Right kidney (tissue), 1 donor: ENCODE measurements around the gene MAT2A.
A peak's percentile ranks its signal among the peaks of the same experiment; 100 is the strongest.
"Not testable (repeated sequence)": the region's sequence is repeated elsewhere in the genome, so short reads cannot be mapped to it uniquely, and the experiment has no call there.

Experiments used
- DNase-seq: peaks from one replicate; pipeline ENCODE4 v3.0.0-alpha.2; 2016

MAT2A gene

DNA sequence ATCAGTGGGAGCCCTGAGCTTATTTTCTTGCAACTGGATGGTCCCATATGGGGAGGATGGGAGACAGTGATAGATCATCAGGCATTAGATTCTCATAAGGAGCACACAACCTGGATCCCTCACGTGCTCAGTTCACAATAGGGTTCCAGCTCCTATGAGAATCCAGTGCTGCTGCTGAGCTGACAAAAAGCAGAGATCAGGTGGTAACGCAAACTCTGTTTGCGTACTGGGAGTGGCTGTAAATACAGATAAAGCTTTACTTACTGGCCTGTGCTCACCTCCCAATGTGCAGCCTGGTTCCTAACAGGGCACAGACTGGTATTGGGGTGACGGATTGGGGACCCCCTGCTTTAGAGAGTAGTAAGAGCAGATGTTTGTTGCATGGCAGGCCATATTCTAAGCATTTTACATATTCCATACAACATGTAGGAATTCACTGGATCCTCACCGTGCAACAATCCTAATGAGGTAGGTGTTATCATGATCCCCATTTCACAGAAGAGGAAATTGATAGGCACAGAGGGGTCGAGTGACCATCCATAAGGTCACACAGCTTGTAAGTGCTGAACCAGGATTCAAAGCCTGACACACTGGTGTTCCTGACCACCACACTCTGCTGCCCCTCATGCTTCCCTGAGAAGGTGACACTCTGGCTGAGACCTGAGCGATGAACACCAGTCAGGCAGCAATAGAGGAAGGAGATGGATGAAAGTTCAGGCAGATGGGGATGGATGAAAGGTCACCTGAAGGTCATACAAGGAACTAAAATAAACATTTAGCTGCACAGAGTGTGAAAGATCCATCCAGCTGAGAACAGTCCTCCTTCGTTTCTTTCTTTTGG lies 15.7 kb upstream of the MAT2A start:
- DNase-seq = no peak

DNA sequence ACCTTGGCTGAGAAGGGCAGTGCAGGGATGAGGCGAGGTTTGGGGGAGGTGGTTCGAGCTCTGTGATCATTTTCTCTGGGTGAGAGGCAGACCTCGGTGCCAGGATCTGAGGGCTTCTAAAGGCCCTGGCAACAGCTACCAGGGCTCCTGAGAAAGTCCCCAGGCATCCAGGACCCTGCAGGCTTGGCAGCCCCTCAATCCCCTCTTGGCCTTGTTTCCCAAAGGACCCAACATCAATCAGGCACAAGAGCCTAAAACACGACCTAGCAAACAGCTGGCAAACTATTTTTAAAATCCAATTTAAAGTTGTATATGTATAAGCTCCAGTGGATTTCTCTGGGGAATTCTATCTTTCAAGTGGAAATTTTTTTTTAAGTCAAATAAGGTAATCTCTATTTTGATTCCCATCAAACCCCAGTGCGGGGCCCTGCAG lies 15.0 kb upstream of the MAT2A start:
- no peak for DNase-seq

- peak; percentile 47 for DNase-seq
These were observed 14.5 kb upstream of the MAT2A start for GRCh38 chr2:85524336-85524908.

- no peak for DNase-seq
These were observed 13.9 kb upstream of the MAT2A start for GRCh38 chr2:85525029-85525428.

DNA sequence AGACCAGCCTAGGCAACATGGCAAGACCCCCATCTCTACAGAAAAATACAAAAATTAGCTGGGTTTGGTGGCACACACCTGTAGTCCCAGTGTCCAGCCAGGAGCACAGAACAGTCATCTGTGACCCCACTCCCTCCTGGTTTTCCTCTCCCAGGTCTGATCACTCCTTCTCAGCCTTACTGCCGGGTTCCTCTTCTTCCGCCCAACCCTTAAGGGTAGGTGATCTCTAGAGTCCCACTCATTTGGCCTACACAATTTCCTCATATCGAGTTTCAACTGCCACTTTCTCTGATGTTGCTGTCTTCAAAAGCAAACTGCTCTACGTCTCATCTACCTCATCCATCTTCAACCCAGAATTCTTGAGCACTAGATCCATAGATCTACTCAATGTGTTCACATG lies 13.4 kb upstream of the MAT2A start:
- DNase-seq = no peak

GRCh38 chr2:85527787-85528186 lies 11.2 kb upstream of the MAT2A start:
- DNase-seq = no peak

DNA sequence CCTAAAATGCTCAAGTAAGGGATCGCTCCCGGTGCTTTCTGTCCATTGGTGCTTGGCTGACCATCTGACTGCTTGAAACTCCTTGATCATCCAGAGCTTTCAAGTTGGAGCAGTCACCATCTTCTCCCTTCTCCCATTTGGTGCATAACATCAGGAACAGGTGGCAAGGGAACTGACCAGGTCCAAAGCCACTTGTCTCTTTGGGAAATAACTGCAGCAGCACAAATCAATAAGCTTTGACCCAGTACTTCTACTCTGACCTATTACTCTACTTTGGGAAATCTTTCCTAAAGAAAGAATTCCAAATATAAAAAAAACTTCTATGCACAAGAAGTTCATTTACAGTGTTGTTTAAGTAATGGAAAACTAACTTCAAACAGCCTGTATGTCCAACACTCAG lies 10.6 kb upstream of the MAT2A start:
- no peak for DNase-seq

DNA sequence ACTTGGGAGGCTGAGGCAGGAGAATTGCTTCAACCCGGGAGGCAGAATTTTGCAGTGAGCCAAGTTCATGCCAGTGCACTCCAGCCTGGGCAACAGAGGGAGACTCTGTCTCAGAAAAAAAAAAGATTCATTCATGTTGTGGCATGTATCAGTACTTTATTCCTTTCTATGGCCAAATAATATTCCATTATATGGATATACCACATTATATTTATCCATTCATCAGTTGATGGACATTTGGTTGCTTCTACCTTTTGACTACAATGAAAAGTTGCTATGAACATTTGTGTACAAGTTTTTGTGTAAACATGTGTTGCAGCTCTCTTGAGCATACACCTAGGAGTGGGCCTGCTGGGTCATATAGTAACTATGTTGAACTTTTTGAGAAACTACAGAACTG lies 9.2 kb upstream of the MAT2A start:
- no peak for DNase-seq

- no peak for DNase-seq
These were observed 7.4 kb upstream of the MAT2A start for GRCh38 chr2:85531589-85531988.

DNA sequence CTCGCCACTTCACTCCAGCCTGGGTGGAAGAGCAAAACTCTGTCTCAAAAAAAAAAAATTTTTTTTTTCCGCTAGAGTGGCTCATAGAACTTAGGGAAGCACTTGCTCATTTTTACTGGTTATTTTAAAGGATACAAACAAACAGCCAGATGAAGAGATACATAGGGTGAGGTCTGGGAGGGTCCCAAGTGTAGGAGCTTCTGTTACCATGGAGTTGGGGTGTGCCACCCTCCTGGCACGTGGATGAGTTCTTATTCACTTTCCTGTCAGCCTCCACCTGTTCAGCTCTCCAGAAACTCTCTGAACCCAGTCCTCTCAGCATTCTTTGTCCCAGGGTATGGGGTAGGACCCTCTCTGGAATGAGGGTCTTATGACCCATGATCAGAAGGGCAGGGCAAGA lies 4.9 kb upstream of the MAT2A start:
- DNase-seq = no peak

GRCh38 chr2:85534881-85535280 lies 4.1 kb upstream of the MAT2A start:
- no peak for DNase-seq

- no peak for DNase-seq
These were observed 2.5 kb upstream of the MAT2A start for GRCh38 chr2:85536479-85536878.

GRCh38 chr2:85537600-85538506 lies 1.1 kb upstream of the MAT2A start:
- peak; percentile 84 for DNase-seq

DNA sequence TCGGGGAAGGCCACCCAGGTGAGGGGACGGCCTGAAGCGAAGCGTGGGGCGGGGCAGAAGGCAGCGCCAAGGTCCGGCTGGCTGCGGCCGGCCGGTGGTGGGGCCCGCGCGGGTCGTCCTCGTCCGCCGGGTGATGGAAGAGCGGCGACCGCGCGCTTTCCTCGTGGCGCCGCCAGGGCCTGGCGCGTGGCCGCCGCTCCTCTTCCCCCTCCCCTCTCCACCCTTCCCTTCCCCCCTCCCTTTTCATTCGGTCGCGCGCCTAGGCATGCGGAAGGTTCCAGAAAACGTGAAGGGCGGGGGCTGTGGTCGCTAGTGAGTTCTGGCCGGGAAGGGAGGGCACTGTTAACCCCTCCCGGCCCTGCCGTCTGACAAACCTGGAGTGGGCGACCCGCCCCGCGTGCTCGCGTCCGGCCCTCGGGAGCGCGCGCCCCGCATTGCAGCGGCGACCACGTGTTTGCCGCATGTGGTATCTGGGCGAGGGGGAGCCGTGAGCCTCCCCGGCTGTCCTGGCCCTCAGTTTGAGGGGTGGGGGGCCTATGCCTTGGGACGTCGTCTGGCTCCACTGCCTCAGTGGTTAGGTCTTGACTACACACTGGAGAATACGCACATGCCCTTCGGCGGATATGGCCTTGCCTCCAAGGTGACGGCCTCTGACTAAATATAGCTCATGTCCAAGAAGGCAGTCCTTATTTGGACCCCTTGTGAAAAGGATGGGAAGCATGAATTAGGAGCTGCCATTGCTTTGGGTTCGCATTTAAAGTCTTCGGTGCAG lies 579 bp downstream of the MAT2A start:
- peak; percentile 84 for DNase-seq

DNA sequence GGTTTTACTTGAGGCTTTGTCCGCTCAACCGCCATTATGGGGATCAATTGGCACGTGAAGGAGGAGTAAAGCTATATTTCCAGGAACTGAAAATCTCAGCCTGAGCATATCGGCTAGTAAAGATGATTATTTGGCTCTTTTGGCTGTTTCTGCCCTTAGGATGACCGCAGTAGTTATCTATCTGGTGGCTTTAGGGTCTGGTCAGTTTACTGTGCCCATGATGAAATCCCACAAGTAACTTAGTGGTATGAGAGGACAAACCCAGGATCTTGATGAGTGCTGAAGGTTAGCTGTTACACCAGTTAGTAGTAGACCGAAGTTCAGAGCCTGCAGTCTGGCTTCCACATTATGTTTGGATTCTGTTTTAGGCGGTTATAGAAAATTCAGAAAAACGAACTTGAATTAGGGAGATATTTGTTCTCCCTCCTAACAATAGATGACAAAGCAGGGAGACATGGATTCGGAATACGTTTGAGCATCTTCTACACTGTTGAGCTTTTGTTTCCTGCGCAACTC lies 1.2 kb downstream of the MAT2A start:
- DNase-seq = peak; percentile 32

DNA sequence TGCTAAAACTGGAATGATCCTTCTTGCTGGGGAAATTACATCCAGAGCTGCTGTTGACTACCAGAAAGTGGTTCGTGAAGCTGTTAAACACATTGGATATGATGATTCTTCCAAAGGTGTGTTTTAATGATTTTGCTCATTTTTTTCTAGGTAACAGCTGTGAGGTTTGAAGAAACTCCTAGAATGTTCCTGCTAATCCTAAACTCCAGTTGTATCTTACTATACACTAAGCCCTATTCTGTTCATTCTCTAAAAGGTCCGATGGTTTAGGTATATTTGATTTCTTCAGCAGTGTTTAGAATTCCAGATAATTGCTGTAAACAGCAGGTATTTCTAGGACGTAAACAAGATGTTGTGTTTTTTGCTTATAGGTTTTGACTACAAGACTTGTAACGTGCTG lies 2.3 kb downstream of the MAT2A start:
- no peak for DNase-seq

DNA sequence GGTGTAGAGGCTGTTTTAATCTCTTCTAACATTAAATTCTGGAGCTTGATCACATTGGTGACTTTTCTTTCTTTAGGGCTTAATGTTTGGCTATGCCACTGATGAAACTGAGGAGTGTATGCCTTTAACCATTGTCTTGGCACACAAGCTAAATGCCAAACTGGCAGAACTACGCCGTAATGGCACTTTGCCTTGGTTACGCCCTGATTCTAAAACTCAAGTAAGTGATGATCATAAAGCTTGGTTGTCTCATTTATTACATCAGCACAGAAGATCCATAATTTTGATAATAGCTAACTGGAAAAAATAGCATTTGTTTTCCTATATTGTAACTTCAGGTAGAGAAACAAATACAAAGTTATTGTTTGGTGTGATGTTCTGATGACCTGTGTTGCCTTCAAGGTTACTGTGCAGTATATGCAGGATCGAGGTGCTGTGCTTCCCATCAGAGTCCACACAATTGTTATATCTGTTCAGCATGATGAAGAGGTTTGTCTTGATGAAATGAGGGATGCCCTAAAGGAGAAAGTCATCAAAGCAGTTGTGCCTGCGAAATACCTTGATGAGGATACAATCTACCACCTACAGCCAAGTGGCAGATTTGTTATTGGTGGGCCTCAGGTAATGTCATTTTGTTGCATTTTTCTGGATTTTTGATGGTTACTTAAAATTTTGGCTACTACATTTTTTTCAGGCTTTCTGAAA lies 2.9 kb downstream of the MAT2A start:
- no peak for DNase-seq

DNA sequence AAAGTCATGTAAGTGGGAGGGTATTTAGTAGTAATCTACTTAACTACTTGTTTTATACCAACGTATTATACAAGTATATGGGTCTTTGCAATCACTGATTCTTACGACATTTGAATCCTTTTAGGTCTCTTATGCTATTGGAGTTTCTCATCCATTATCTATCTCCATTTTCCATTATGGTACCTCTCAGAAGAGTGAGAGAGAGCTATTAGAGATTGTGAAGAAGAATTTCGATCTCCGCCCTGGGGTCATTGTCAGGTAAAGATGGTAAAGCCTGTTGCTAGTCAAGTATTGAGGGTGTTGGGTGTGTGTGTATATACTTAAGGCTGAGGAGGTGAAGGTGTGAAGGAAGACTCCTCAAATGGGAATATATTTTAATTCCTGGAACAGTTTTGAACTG lies 3.8 kb downstream of the MAT2A start:
- DNase-seq = no peak

DNA sequence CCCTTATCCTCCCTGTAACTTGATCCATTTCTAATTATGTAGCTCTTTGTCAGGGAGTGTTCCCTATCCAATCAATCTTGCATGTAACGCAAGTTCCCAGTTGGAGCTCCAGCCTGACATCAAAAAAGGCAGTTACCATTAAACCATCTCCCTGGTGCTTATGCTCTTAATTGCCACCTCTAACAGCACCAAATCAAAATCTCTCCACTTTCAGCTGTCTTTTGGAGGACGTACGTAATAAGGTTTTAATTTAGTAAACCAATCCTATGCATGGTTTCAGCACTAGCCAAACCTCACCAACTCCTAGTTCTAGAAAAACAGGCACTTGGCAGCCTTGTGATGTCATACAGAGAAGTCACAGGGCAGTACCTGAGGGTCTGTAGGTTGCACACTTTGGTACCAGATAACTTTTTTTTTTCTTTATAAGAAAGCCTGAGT lies 5.3 kb downstream of the MAT2A start:
- DNase-seq = not testable (repeated sequence)

DNA sequence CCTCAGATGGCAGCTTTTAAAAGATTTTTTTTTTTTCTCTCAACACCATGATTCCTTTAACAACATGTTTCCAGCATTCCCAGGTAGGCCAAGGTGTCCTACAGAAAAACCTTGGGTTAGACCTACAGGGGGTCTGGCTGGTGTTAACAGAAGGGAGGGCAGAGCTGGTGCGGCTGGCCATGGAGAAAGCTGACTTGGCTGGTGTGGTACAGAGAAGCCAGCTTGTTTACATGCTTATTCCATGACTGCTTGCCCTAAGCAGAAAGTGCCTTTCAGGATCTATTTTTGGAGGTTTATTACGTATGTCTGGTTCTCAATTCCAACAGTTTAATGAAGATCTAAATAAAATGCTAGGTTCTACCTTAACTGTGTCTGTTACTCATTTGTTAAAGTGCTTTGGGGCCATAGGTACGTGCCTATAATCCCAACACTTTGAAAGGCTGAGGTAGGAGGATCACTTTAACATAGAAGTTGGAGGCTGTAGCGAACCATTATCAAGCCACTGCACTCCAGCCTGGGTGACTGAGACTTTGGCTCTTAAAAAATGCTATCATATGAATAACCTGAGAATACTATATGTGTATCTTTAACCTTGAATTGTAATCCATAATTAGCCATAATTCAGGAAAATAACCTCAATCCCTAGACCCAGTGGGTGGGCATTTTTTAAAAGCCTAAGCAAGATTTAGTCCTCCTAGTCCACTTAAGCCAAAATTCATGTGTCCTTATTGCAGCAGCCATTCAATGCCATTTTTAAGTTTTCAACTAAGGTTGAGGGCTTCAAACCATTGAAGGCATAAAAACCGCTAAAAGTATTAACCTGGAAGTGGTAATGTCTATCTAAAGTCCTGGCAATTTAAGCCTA lies 6.2 kb downstream of the MAT2A start:
- not testable (repeated sequence) for DNase-seq
